MCF 10A (cell line): ENCODE results near the gene DBNDD1. TPM values are rescaled to one million over a fixed set of nuclear protein-coding genes. Genes with fewer than 3 reads are reported as not detected.
A peak's percentile ranks its signal among the peaks of the same experiment; 100 is the strongest.
"Not testable (repeated sequence)": the region's sequence is repeated elsewhere in the genome, so short reads cannot be mapped to it uniquely, and the experiment has no call there.

ENCODE experiments used
- BruUV-seq: library from RNA; stranded (reverse); fragments of 400-500 nt; replicated peaks from 2 replicates; lab custom pipeline; 2021; lab: Mats Ljungman, UMichigan
- CTCF ChIA-PET: fragments of 300-600 bp; sonication (Branson Sonifier 250); formaldehyde crosslinking; extraction: SDS; loops from one replicate; lab custom pipeline; 2021; ENCODE audit warnings: antibody characterized with exemption, inconsistent platforms; lab: Yijun Ruan, JAX
- POLR2A ChIA-PET: fragments of 300-600, 350-650 bp; sonication (Branson Sonifier 250); formaldehyde crosslinking; extraction: SDS; loops from one replicate; lab custom pipeline; 2020; ENCODE audit warnings: antibody characterized with exemption, inconsistent platforms; lab: Yijun Ruan, JAX
- DNase-seq: peaks from one replicate; pipeline ENCODE4 v3.0.0-alpha.2; 2018; ENCODE audit not compliant: unreplicated experiment
- H3K27ac Mint-ChIP-seq: one replicate; pipeline ENCODE4 v1.8.0; 2022; ENCODE audit warnings: mild to moderate bottlenecking, low read depth, mixed read lengths; ENCODE audit not compliant: unreplicated experiment
- H3K27me3 Mint-ChIP-seq: one replicate; pipeline ENCODE4 v1.8.0; 2022; ENCODE audit warnings: mixed read lengths; ENCODE audit not compliant: insufficient read depth, unreplicated experiment
- H3K36me3 Mint-ChIP-seq: one replicate; pipeline ENCODE4 v1.8.0; 2022; ENCODE audit warnings: mild to moderate bottlenecking, moderate library complexity, mixed read lengths; ENCODE audit not compliant: insufficient read depth, unreplicated experiment
- H3K4me1 Mint-ChIP-seq: one replicate; pipeline ENCODE4 v1.8.0; 2022; ENCODE audit warnings: mixed read lengths; ENCODE audit not compliant: insufficient read depth, unreplicated experiment
- H3K4me3 Mint-ChIP-seq: one replicate; pipeline ENCODE4 v1.8.0; 2022; ENCODE audit warnings: mild to moderate bottlenecking, moderate library complexity, mixed read lengths; ENCODE audit not compliant: unreplicated experiment
- H3K9me3 Mint-ChIP-seq: one replicate; pipeline ENCODE4 v1.8.0; 2022; ENCODE audit warnings: mixed read lengths; ENCODE audit not compliant: unreplicated experiment
- CTCF ChIP-seq: fragments of 200-600 bp; IDR thresholded peaks from one replicate; pipeline ENCODE4 v1.8.0; 2022; ENCODE audit warnings: antibody characterized with exemption, mild to moderate bottlenecking; ENCODE audit not compliant: unreplicated experiment
- intact Hi-C: fragments of 100-400 bp; cut with micrococcal nuclease; formaldehyde crosslinking; loops from 2 replicates; pipeline ENCODE4 v1.14.1; 2022
- total RNA-seq: library from RNA; stranded (reverse); gene quantifications from 2 replicates; pipeline ENCODE4 v1.2.3, GENCODE V29; 2022

The DBNDD1 gene
- total RNA-seq, 1 experiment from 2014 or later, result 3.5 TPM

- peaks cover 12% of the 10 kb centered on the region for H3K4me1 Mint-ChIP-seq
- H3K9me3 Mint-ChIP-seq, result no peaks in the 10 kb centered on the region
- TSS peak; percentile 66 for BruUV-seq
- peaks cover 33% of the 10 kb centered on the region for H3K36me3 Mint-ChIP-seq
- peak overlapping the region; percentile 89 for H3K4me3 Mint-ChIP-seq
- no peak for DNase-seq
- ChIA-PET CTCF (no interaction called here), POLR2A (interaction anchor here (0.6 to 2.3 kb wide), 11 partner anchors 10 to 52 kb away, joined by 3 to 12 read pairs (median 5); partner anchors contain the start of genes DEF8 and TUBB3)
- H3K27ac Mint-ChIP-seq, result peak overlapping the region; percentile 57
- H3K27me3 Mint-ChIP-seq, result no peaks in the 10 kb centered on the region
- TF ChIP-seq CTCF, result no peak
- intact Hi-C loops, result loop anchor here (1.0 kb wide), 1 partner anchor 45 kb away; no protein-coding TSS in a partner anchor
Observed at GRCh38 chr16:89971495-89972243, 47.6 kb downstream of the DBNDD1 start.

GRCh38 chr16:89969741-89970410 is 49.4 kb downstream of the DBNDD1 start:
- CTCF ChIA-PET, result interaction anchor here (0.6 to 1.0 kb wide), 2 partner anchors 19 to 110 kb away, joined by 3 read pairs; no protein-coding TSS in a partner anchor
- POLR2A ChIA-PET, result interaction anchor here (1.0 kb wide), 1 partner anchor 10 kb away, joined by 3 read pairs; no protein-coding TSS in a partner anchor

GRCh38 chr16:89968074-89968473 is 51.2 kb downstream of the DBNDD1 start:
- H3K27ac Mint-ChIP-seq, H3K4me1 Mint-ChIP-seq, intact Hi-C loops, H3K4me3 Mint-ChIP-seq, POLR2A ChIA-PET, DNase-seq, BruUV-seq, H3K27me3 Mint-ChIP-seq, H3K9me3 Mint-ChIP-seq: not testable (repeated sequence)
- CTCF ChIA-PET, result interaction anchor here (0.6 kb wide), 1 partner anchor 15 kb away, joined by 4 read pairs; no protein-coding TSS in a partner anchor
- peaks cover 23% of the 10 kb centered on the region for H3K36me3 Mint-ChIP-seq

More at GRCh38 chr16:89969741-89970410, 49.4 kb downstream of the DBNDD1 start:
- H3K27ac Mint-ChIP-seq, result no peak overlapping the region
- peaks cover 29% of the 10 kb centered on the region for H3K36me3 Mint-ChIP-seq
- DNase-seq, result no peak
- H3K4me1 Mint-ChIP-seq, result peaks cover 12% of the 10 kb centered on the region
- intact Hi-C loops, result no loop called here
- no peaks in the 10 kb centered on the region for H3K27me3 Mint-ChIP-seq
- no peak overlapping the region for H3K4me3 Mint-ChIP-seq
- no TSS peak for BruUV-seq
- no peaks in the 10 kb centered on the region for H3K9me3 Mint-ChIP-seq
- TF ChIP-seq CTCF, result no peak

- CTCF ChIA-PET, result not testable (repeated sequence)
Observed at GRCh38 chr16:89967436-89967835, 51.8 kb downstream of the DBNDD1 start.

More at GRCh38 chr16:89967436-89967835, 51.8 kb downstream of the DBNDD1 start:
- H3K4me3 Mint-ChIP-seq, H3K27ac Mint-ChIP-seq, H3K4me1 Mint-ChIP-seq, intact Hi-C loops, H3K9me3 Mint-ChIP-seq, POLR2A ChIA-PET, H3K27me3 Mint-ChIP-seq, DNase-seq: not testable (repeated sequence)
- H3K36me3 Mint-ChIP-seq, result peaks cover 17% of the 10 kb centered on the region
- BruUV-seq, result TSS peak; percentile 27
